Amniotic epithelial cell (primary cell): ENCODE results near the gene RSPH10B.
"Not testable (repeated sequence)": the region's sequence is repeated elsewhere in the genome, so short reads cannot be mapped to it uniquely, and the experiment has no call there.

Experiments used
- DNase-seq: peaks from one replicate; pipeline ENCODE4 v3.0.0-alpha.2; 2010; ENCODE audit warnings: low read depth

RSPH10B gene

DNA sequence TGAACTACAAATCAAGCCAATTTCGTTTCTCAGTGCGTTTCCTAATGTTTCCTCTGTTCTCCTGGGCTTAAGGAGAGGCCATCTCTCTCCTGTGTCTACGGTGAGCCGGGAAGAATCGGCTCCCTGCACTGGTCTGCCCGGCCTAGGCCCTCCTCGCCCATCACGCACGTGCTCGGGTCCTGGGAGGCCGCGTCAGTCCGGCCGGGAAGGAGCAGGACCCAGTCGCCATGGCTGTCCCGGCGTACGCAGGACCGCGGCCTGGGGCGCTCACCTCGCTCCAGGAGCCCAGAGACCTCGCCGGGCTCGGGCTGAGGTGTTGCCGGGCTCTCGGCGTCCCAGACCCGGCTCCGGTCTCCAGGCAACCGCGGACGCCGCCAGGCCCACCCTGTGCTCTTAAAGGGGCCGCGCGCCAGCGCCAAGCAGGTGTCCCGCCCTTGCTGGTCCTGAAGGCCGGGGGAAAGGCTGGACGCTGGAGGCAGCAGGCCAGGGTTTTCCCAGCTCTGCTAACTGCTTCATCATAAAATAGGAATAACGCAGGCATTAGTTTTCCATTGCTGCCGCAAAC, at the start of gene RSPH10B:
RSPH10B (minus strand) TSS at position 343 of the 565 bp plus-strand sequence. CDS start 3,573 bp downstream, outside the sequence.
- DNase-seq, result not testable (repeated sequence)

DNA sequence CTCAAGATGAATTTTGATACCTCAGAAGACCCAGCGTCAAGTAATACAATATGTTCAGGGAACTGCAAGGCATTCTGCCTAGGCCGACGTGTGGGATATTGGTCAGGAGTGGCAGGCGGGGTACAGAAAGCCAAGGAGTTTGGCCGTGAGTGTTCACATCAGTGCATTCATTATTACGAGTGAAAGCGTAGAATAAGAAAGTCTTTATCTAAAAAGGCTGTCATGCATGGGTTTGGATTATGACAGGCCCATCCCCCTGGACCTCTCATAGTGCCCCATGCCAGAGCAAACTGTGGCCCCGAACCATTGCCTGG, 46.1 kb upstream of the RSPH10B start:
- DNase-seq, result no peak

DNA sequence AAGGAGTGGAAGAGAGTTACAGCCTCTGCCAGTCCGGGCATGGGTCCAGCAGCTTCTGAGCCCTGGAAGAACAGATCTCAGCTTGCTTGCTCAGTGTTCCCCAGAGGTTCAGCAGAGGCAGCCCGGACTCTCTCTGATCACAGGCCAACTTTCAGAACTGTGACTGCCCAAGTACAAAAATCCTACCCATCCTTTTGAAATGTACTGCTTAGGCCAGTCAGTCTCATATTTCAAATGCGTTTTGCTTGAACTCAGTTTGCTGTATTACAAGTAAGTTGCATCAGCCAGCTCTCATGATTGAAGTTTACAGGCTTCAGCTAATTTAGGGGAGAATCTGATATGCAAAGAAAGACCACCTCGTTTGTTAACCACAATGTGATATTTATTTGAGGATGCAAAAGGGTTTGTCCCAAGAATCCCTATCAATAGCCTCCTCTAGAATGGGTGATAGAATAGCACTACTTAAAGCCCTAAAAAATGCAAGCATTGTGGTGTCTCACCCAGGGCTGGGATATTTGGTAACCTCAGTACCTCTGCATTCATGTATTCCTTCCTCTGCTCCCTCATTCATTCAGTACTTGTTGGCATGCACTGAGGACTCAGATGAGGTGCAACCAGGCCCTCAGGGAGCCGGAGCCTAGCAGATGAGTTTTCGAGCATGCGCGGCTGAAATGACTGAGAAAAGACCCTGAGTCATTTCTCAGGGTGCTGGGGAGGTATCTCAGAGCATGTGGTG, 45.6 kb upstream of the RSPH10B start:
- peak; percentile 72 for DNase-seq

DNA sequence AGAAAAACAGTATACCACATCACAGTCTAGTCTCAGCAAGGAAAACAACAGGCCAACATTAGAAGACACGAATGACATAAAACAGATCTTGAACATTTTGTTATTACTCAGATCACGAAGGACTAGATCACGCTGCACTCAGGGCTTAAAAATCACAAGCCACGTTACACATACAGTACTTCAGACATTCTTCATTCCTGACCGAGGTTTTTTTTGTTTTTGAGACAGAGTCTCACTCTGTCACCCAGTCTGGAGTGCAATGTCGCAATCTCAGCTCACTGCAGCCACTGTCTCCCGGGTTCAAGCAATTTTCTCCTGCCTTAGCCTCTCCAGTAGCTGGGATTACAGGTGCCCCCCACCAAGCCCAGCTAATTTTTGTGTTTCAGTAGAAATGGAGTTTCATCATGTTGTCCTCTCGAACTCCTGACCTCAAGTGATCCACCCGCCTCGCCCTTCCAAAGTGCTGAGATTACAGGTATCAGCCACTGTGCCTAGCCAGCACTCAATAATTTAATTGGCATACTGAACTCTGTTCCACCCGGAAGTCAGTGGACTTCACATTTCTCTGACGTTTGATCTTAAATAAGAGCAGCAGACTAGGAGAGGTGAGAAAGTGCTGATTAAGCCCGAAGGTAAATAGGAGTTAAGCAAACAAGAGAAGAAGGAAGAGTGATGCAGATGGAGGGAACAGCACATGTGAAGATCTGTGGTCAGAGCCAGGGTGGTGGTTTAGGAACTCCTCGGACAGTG, 42.0 kb upstream of the RSPH10B start:
- DNase-seq, result peak; percentile 80

DNA sequence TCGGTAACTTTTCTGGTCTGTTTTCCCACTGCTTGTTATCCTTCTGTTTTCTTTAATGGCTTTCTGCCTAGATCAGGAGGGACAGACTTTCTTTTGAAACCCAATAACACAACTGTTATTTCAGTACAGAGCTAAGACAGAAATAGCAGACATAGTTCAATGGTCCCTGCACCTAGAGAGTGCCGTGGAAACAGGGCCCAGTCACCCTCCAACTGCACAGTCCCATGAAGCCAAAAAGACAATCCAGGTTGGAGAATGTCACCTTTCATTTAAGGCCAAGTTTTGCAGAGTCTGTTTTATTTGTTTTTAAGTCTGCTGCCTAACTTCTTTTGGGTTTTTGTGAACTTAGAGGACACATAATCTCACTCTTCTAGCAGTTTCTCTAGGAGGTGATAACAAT, 41.1 kb upstream of the RSPH10B start:
- DNase-seq, result no peak

DNA sequence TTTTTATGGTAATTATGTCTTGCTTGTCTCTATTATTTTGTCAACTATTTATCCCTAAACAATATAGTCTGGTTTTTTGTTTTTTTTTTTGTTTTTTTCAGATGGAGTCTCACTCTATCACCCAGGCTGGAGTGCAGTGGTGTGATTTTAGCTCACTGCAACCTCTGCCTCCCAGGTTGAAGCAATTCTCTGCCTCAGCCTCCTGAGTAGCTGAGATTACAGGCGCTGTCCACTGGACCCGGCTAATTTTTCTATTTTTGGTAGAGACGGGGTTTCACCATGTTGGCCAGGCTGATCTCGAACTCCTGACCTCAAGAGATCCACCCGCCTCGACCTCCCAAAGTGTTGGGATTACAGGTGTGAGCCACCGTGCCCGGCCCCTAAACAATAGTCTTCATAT, 39.9 kb upstream of the RSPH10B start:
- DNase-seq, result not testable (repeated sequence)

DNA sequence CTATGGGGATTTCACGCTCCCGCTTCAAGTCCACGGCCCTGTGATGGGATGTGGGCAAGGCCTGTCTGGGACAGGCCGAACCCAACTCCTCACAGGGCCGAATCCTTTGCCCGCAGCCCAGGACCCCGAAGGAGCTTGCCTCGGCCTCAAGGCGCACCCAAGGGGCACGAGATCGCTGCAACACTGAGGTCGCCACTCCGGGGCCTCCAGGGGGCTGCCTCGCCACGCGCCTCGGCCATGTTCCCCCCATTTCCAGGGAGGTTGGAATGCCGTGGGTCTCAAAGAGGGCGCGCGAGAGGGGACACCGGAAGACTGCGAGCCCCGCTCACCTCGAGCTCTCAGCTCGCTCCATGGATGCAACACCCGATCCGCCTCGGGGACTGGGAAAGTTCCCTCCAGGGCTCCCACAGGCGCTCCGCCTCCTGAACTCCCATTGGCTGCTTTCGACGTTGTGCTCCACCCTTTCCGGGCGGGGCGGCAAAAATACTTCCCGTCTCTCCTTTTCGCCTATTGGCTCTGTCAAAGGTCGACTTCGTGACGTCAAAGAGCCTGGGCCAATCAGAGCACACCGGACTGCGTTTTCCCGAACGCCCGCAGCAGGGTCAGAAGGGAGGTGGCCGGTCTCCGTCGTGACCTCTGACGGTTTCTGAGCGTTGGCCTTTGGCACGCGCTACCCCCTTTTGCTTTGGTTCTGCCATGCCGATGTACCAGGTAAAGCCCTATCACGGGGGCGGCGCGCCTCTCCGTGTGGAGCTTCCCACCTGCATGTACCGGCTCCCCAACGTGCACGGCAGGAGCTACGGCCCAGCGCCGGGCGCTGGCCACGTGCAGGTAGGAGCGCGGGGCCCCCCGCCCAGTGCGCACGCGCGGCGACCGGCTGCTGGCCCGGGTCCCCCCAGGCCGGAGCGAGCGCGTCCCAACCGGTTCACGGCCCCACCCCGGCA, 38.5 kb upstream of the RSPH10B start, which contains the start of the genes AIMP2 and PMS2:
AIMP2 (plus strand) TSS at position 605 of the 944 bp plus-strand sequence; CDS start at position 697, 92 bp downstream.
PMS2 (minus strand) TSS at position 382 of the 944 bp plus-strand sequence; CDS start at position 352, 30 bp downstream.
- peak; percentile 98 for DNase-seq

DNA sequence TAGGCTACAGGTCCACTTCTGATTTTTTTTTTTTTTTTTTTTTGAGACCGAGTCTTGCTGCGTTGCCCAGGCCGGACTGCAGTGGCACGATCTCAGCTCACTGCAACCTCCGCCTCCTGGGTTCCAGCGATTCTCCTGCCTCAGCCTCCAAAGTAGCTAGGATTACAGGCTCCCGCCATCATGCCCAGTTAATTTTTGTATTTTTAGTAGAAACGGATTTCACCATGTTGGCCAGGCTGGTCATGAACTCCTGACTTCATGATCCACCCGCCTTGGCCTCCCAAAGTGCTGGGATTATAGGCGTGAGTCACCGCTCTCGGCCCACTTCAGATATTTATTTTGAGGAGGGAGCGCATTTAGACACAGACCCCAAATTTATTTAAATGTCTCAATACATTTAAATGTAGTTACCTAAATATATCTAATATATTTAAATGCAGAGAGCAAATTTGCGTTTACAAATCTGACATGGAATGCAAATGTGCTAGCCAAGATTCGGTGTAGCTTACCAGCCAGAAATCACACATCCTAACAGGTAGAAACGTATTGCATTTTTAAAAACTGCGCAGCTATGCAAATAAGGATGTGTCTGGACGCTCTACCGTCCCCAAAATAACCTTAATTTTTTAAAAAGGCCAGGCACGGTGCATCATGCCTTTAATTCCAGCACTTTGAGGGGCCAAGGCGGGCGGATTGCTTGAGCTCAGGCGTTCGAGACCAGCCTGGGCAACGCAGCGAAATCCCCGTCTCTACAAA, 37.5 kb upstream of the RSPH10B start:
- peak; percentile 29 for DNase-seq

DNA sequence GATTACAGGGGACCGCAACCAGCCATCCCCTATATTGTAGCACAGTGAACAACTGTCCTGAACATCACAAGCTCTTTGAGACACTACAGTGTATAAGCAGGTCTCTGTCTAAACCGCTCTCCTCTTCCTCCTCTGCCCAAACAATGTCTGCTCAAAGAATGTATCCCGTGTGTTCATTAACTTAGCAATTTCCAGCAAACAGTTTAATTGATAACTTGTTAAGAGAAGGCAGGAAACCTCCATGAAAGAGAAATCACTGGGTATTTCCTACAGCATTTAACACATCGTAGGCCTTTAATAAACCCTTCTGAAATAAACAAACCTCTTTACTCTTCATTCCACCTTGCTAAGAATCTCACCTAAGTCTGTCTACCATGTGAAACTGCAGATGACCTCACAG, 36.9 kb upstream of the RSPH10B start:
- no peak for DNase-seq

DNA sequence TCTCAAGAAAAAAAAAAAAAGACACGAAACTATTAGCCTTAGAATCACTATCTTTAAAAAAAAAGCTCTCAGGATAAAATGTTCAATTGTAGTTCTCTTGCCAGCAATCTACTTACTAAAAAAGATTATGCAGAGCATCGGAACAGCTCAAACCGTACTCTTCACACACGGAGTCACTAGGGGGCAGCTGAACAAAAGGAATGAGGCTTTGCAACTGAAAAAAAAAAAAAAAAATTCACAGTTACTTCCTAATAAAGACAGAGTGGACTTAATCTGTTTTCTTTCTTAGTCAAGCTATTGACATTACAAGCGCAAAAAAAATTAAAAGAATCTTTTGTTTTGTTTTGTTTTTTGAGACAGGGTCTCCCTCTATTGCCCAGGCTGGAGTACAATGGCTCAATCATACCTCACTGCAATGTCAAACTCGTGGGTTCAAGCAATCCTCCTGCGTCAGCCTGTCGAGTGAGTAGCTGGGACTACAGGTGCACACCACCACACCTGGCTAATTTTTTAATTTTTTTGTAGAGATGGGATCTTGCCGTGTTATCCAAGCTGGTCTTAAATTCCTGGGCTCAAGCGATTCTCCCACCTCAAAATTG, 26.8 kb upstream of the RSPH10B start:
- peak; percentile 64 for DNase-seq

DNA sequence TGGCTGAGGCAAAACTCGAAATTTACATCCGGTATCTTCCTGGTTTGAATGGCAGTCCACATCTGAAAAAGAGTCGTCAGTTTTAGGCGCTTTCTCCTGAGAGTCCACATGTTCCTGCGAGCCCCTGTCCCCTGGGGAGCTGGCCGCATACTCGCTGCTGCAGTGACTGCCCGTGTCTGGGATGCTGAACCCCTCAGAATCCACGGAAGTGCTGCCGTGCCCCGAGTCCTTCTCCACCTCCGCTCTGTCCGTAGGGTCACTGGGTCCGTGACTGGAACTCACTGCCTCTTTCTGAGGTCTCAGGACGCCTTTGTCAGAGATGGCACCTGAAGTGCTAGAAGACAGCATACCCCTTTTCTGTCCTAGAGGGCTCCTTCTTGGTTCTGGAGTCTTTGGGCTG, 16.6 kb upstream of the RSPH10B start:
- DNase-seq, result not testable (repeated sequence)

DNA sequence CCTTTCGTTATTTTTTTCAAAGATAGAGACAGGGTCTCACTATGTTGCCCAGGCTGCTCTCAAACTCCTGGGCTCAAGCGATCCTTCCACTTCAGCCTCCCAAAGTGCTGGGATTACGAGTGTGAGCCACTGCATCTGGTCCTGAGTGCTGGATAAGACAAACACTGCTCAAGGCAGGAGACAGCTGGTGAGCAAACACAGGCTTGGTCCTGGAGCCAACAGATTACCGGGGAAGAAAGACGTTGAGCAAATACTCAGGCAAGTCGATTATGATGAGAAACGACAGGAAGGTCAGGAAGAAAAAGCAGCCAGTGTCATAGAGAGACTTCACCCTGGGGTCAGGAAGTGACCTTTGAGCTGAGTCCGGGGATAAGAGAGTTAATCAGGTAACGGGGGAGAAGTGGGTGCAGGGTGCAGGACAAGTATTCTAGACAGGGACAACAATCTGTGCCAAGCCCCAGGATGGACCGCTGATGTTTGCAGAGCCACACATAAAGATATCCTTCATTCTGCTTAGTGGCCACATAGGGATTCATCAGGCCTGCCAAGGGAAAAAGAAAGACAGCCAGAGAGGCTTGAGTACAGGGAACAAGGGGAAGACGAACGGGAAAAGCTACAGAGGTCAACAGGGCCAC, 9.3 kb upstream of the RSPH10B start:
- DNase-seq, result not testable (repeated sequence)

DNA sequence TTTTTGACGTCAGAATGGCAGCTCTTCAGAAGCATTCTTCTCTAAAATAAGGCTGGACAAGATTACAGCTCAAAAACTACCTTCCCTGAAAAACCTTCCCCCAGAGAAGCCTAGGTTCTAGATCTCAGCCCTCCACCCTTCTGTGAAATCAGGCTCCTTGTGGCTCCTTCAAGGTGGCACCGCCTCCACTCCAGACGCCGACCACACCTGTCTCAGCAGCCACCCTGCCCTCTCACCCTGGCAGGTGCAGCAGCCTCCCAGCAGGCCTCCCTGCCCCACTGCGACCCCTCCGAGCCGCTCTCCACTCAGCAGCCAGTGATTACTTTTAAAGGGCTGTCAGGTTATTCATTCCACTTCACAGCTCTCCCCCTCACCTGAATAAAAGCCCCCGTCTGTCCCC, 3.1 kb upstream of the RSPH10B start:
- not testable (repeated sequence) for DNase-seq

DNA sequence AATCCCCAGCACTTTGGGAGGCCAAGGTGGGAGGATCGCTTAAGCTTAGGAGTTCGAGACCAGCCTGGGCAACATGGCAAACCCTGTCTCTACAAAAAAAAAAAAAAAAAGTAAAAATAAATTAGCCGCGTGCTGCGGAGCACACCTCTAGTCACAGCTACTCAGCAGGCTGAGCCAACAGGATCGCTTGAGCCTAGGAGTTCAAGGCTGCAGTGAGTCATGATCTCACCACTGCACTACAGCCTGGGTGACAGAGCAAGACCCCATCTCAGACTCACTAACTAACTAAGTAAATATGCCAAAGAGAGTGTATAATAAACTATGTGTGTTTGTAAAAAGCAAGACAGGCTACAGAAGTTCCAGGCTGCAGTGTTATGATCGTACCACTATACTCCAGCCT, 6.7 kb downstream of the RSPH10B start:
- DNase-seq, result not testable (repeated sequence)

DNA sequence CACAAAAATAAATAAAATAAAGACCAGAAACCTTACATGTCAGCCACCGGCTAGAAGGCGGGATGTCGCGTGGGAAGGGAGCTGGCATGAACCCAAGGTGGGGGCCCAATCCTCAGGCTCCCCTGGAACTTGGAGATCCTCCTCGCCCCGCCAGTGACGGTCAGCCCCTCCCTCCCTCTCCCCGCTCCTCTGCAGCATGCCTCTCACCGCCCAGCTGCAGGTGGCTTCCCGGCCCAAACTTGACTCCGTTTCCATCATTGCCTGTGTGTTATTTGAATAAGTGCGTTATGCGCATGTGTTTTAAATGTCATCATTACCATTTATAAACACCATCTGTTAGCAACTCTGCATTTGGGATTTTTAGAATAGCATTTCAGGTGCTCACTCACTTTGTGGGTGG, 7.3 kb downstream of the RSPH10B start:
- not testable (repeated sequence) for DNase-seq

DNA sequence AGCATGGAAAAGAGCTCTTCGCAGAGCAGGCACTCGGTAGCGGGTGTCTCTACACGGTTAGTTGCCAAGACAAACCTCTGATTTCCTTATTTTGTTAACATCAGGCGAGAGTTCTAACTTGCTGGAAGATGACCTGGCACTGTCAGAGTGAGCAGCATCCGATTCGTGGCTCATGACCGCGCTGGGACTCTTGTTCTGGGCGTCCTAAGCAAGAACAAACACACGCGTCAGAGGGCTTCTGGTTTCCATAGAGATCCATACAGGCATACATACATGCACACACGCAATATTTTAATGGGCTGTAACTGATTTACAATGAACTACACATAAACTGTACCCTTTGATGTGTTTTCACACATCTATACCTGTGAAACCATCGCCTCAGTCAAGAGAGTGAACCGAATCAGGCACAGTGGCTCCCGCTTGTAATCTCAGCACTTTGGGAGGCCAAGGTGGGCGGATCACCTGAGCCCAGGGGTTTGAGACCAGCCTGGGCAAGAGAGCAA, 35.5 kb downstream of the RSPH10B start:
- DNase-seq, result not testable (repeated sequence)

DNA sequence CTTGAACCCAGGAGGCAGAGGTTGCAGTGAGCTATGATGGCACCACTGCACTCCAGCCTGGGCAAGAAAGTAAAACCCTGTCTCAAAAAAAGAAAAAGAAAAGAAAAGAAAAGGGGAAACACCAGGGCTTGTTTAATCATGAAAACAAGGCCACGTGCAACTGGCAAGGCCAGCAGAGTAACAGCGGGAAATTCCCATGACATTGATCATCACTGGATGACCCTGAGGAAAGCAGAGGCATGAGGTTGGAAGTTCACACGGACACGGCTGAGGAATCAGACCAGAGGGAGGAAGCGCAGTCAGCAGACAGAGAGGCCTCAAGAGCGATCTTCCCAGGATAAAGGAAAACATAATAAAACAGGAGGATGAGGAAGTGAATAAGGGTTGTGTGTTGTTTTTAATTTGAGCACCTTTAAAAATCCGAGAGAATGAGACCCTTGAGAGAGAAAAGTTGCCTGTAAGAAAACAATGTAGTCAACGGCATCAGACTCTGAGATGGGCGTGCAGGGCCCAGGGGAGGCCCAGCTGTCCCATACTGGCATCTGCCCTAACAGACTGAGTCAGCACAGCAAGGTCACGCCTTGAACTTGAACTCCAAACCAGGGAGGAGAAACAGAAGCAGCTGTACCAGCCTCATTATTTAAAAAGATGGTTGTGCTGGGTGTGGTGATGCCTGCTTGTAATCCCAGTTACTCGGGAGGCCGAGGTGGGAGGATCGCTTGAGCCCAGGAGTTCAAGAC, 38.4 kb downstream of the RSPH10B start:
- DNase-seq, result peak; percentile 61

DNA sequence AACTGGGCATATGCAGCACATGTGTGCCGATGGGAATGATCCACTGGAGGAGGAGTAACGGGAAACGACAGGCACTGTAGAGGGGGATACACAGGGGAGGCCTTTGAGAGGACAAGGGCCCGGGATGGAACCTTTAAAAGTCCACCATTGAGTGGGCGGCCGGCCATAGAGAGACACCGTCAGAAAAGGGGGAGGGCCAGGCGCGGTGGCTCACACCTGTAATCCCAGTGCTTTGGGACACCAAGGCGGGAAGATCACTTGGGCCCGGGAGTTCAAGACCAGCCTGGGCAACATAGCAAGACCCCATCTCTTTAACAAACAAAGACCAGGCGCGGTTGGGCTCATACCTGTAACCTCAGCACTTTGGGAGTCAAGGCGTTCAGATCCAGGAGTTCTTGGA, 39.2 kb downstream of the RSPH10B start:
- not testable (repeated sequence) for DNase-seq

DNA sequence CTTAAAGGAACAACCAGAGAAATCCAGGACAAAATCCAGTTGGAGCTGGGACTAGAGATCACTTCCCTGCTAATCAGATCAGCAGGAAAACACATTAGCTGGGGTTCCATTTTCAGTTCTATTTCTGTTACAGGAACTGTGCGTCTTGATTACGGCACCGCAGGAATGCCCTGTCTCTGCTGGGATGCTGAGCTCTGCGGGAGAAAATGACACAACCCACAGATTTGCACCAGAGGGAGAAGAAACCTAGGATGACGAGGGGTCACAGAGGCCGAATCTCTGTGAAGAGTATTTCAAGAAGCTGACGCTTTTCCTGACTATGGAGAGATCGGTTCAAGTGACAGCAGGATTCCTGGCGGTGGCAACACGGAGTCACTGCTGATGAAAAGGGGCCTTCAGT, 40.2 kb downstream of the RSPH10B start:
- not testable (repeated sequence) for DNase-seq
